ENCODE measurements around the gene HYI.

The HYI gene

GRCh38 chr1:43449708-43450069 is 4.0 kb downstream of the HYI start:
- H2BK15ac ChIP-seq (replicated peaks; ENCODE audit: low read depth): no peak overlapping the region
- no peak overlapping the region for H3K23ac ChIP-seq (ENCODE audit: low read length)
- peaks cover 11% of the 10 kb centered on the region for H3K36me3 ChIP-seq (ENCODE audit: control insufficient read depth, insufficient read depth, low read length)
- no peak overlapping the region for H3K4me2 ChIP-seq (ENCODE audit: low read length)
- H4K8ac ChIP-seq (ENCODE audit: low read depth, low read length): no peak overlapping the region
- H3K4me1 ChIP-seq (ENCODE audit: control insufficient read depth, low read depth, low read length): peaks cover 3% of the 10 kb centered on the region
- no peaks in the 10 kb centered on the region for H3K79me1 ChIP-seq (ENCODE audit: low read length)
- no CpG with 5 or more reads among the region's 5 CpGs for WGBS (ENCODE audit: extremely low coverage, insufficient coverage, low lambda C conversion rate)
- no peak overlapping the region for H3K27ac ChIP-seq (ENCODE audit: low read depth, low read length)
- H4K5ac ChIP-seq (ENCODE audit: low read length): no peak overlapping the region
- H2BK5ac ChIP-seq (ENCODE audit: low read length): no peak overlapping the region
- no peak for DNase-seq
- H2AK5ac ChIP-seq (ENCODE audit: low read length): no peak overlapping the region
- H3K79me2 ChIP-seq (ENCODE audit: control insufficient read depth, insufficient read depth, low read length): no peaks in the 10 kb centered on the region
- no peak overlapping the region for H3K9ac ChIP-seq (ENCODE audit: low read length)
- H3K56ac ChIP-seq (ENCODE audit: low read length): no peak overlapping the region
- no peaks in the 10 kb centered on the region for H3K27me3 ChIP-seq (ENCODE audit: insufficient read depth, low read length, poor library complexity)
- no peak overlapping the region for H3K4me3 ChIP-seq (ENCODE audit: low read length)
- H3K4ac ChIP-seq (ENCODE audit: low read depth, low read length): no peak overlapping the region
- no peak overlapping the region for H3K18ac ChIP-seq (ENCODE audit: low read length)
- H2BK120ac ChIP-seq (ENCODE audit: low read depth, low read length): no peak overlapping the region

- Histone ChIP-seq H4K5ac (ENCODE audit: low read length) (no peak overlapping the region), H4K8ac (ENCODE audit: low read depth, low read length) (no peak overlapping the region), H3K56ac (ENCODE audit: low read length) (no peak overlapping the region), H3K79me2 (ENCODE audit: control insufficient read depth, insufficient read depth, low read length) (no peaks in the 10 kb centered on the region), H3K4me2 (ENCODE audit: low read length) (no peak overlapping the region), H3K4me3 (ENCODE audit: low read length) (no peak overlapping the region), H3K27me3 (ENCODE audit: insufficient read depth, low read length, poor library complexity) (no peaks in the 10 kb centered on the region), H3K18ac (ENCODE audit: low read length) (no peak overlapping the region), H3K23ac (ENCODE audit: low read length) (no peak overlapping the region), H3K4me1 (ENCODE audit: control insufficient read depth, low read depth, low read length) (peaks cover 3% of the 10 kb centered on the region), H2BK5ac (ENCODE audit: low read length) (no peak overlapping the region), H2AK5ac (ENCODE audit: low read length) (no peak overlapping the region), H3K4ac (ENCODE audit: low read depth, low read length) (no peak overlapping the region), H3K36me3 (ENCODE audit: control insufficient read depth, insufficient read depth, low read length) (peaks cover 11% of the 10 kb centered on the region), H3K27ac (ENCODE audit: low read depth, low read length) (no peak overlapping the region), H2BK120ac (ENCODE audit: low read depth, low read length) (no peak overlapping the region), H3K9ac (ENCODE audit: low read length) (no peak overlapping the region), H3K79me1 (ENCODE audit: low read length) (no peaks in the 10 kb centered on the region), H2BK15ac (replicated peaks; ENCODE audit: low read depth) (no peak overlapping the region)
- WGBS (ENCODE audit: extremely low coverage, insufficient coverage, low lambda C conversion rate): no CpG with 5 or more reads among the region's 11 CpGs
- DNase-seq: no peak
These were observed 4.6 kb downstream of the HYI start for GRCh38 chr1:43448955-43449707.

GRCh38 chr1:43447891-43448708 is 5.6 kb downstream of the HYI start:
- Histone ChIP-seq H3K4me1 (ENCODE audit: control insufficient read depth, low read depth, low read length) (peaks cover 3% of the 10 kb centered on the region), H3K79me1 (ENCODE audit: low read length) (no peaks in the 10 kb centered on the region), H3K79me2 (ENCODE audit: control insufficient read depth, insufficient read depth, low read length) (no peaks in the 10 kb centered on the region), H3K27me3 (ENCODE audit: insufficient read depth, low read length, poor library complexity) (no peaks in the 10 kb centered on the region), H3K27ac (ENCODE audit: low read depth, low read length) (no peak overlapping the region), H3K23ac (ENCODE audit: low read length) (no peak overlapping the region), H4K8ac (ENCODE audit: low read depth, low read length) (no peak overlapping the region), H3K18ac (ENCODE audit: low read length) (no peak overlapping the region), H2AK5ac (ENCODE audit: low read length) (no peak overlapping the region), H2BK120ac (ENCODE audit: low read depth, low read length) (no peak overlapping the region), H3K4ac (ENCODE audit: low read depth, low read length) (no peak overlapping the region), H2BK15ac (replicated peaks; ENCODE audit: low read depth) (no peak overlapping the region), H3K4me2 (ENCODE audit: low read length) (no peak overlapping the region), H4K5ac (ENCODE audit: low read length) (no peak overlapping the region), H3K9ac (ENCODE audit: low read length) (no peak overlapping the region), H3K56ac (ENCODE audit: low read length) (no peak overlapping the region), H3K36me3 (ENCODE audit: control insufficient read depth, insufficient read depth, low read length) (peaks cover 11% of the 10 kb centered on the region), H3K4me3 (ENCODE audit: low read length) (no peak overlapping the region), H2BK5ac (ENCODE audit: low read length) (no peak overlapping the region)
- no CpG with 5 or more reads among the region's 25 CpGs for WGBS (ENCODE audit: extremely low coverage, insufficient coverage, low lambda C conversion rate)
- no peak for DNase-seq

GRCh38 chr1:43446881-43447835 is 6.6 kb downstream of the HYI start:
- no peaks in the 10 kb centered on the region for H3K79me2 ChIP-seq (ENCODE audit: control insufficient read depth, insufficient read depth, low read length)
- peaks cover 11% of the 10 kb centered on the region for H3K36me3 ChIP-seq (ENCODE audit: control insufficient read depth, insufficient read depth, low read length)
- H2BK120ac ChIP-seq (ENCODE audit: low read depth, low read length): no peak overlapping the region
- H3K9ac ChIP-seq (ENCODE audit: low read length): no peak overlapping the region
- H2AK5ac ChIP-seq (ENCODE audit: low read length): no peak overlapping the region
- H3K27ac ChIP-seq (ENCODE audit: low read depth, low read length): no peak overlapping the region
- no peak overlapping the region for H3K56ac ChIP-seq (ENCODE audit: low read length)
- no peak for DNase-seq
- no peak overlapping the region for H3K18ac ChIP-seq (ENCODE audit: low read length)
- no peaks in the 10 kb centered on the region for H3K4me1 ChIP-seq (ENCODE audit: control insufficient read depth, low read depth, low read length)
- no peak overlapping the region for H2BK15ac ChIP-seq (replicated peaks; ENCODE audit: low read depth)
- H3K4me2 ChIP-seq (ENCODE audit: low read length): no peak overlapping the region
- H3K4me3 ChIP-seq (ENCODE audit: low read length): no peak overlapping the region
- no peak overlapping the region for H2BK5ac ChIP-seq (ENCODE audit: low read length)
- H4K5ac ChIP-seq (ENCODE audit: low read length): no peak overlapping the region
- H3K23ac ChIP-seq (ENCODE audit: low read length): no peak overlapping the region
- H3K4ac ChIP-seq (ENCODE audit: low read depth, low read length): no peak overlapping the region
- H4K8ac ChIP-seq (ENCODE audit: low read depth, low read length): no peak overlapping the region
- H3K79me1 ChIP-seq (ENCODE audit: low read length): no peaks in the 10 kb centered on the region
- no peaks in the 10 kb centered on the region for H3K27me3 ChIP-seq (ENCODE audit: insufficient read depth, low read length, poor library complexity)
- WGBS (ENCODE audit: extremely low coverage, insufficient coverage, low lambda C conversion rate): no CpG with 5 or more reads among the region's 19 CpGs

- no peak overlapping the region for H2BK15ac ChIP-seq (replicated peaks; ENCODE audit: low read depth)
- H3K27ac ChIP-seq (ENCODE audit: low read depth, low read length): no peak overlapping the region
- no peak overlapping the region for H3K4me3 ChIP-seq (ENCODE audit: low read length)
- no peak overlapping the region for H3K4me2 ChIP-seq (ENCODE audit: low read length)
- H3K36me3 ChIP-seq (ENCODE audit: control insufficient read depth, insufficient read depth, low read length): peaks cover 11% of the 10 kb centered on the region
- H2BK5ac ChIP-seq (ENCODE audit: low read length): no peak overlapping the region
- H3K79me1 ChIP-seq (ENCODE audit: low read length): no peaks in the 10 kb centered on the region
- no peak overlapping the region for H2BK120ac ChIP-seq (ENCODE audit: low read depth, low read length)
- H4K8ac ChIP-seq (ENCODE audit: low read depth, low read length): no peak overlapping the region
- H3K4ac ChIP-seq (ENCODE audit: low read depth, low read length): no peak overlapping the region
- no peak overlapping the region for H3K56ac ChIP-seq (ENCODE audit: low read length)
- no CpG with 5 or more reads among the region's 4 CpGs for WGBS (ENCODE audit: extremely low coverage, insufficient coverage, low lambda C conversion rate)
- H2AK5ac ChIP-seq (ENCODE audit: low read length): no peak overlapping the region
- no peak overlapping the region for H3K23ac ChIP-seq (ENCODE audit: low read length)
- no peak overlapping the region for H3K9ac ChIP-seq (ENCODE audit: low read length)
- H4K5ac ChIP-seq (ENCODE audit: low read length): no peak overlapping the region
- no peak for DNase-seq
- H3K79me2 ChIP-seq (ENCODE audit: control insufficient read depth, insufficient read depth, low read length): no peaks in the 10 kb centered on the region
- no peaks in the 10 kb centered on the region for H3K4me1 ChIP-seq (ENCODE audit: control insufficient read depth, low read depth, low read length)
- H3K18ac ChIP-seq (ENCODE audit: low read length): no peak overlapping the region
- no peaks in the 10 kb centered on the region for H3K27me3 ChIP-seq (ENCODE audit: insufficient read depth, low read length, poor library complexity)
These were observed 7.4 kb downstream of the HYI start for GRCh38 chr1:43446388-43446740.
